Skeletal muscle satellite cell (primary cell): ENCODE results near the gene CD40.

Experiments
- H3K27me3 ChIP-seq: 2 replicates; pipeline ENCODE4 v1.7.0; 2013; ENCODE audit warnings: low read length; ENCODE audit not compliant: control insufficient read depth, insufficient read depth
- H3K36me3 ChIP-seq: 2 replicates; pipeline ENCODE4 v1.7.0; 2013; ENCODE audit warnings: mild to moderate bottlenecking, control low read depth, low read length; ENCODE audit not compliant: insufficient read depth
- H3K4me1 ChIP-seq: 2 replicates; pipeline ENCODE4 v1.7.0; 2013; ENCODE audit warnings: low read length; ENCODE audit not compliant: control insufficient read depth, insufficient read depth
- H3K4me2 ChIP-seq: 2 replicates; pipeline ENCODE4 v1.7.0; 2013; ENCODE audit warnings: mild to moderate bottlenecking, low read length
- H3K4me3 ChIP-seq: 2 replicates; pipeline ENCODE4 v1.7.0; 2013; ENCODE audit warnings: low read length
- H3K9ac ChIP-seq: 2 replicates; pipeline ENCODE4 v1.7.0; 2013; ENCODE audit warnings: mild to moderate bottlenecking, low read depth, low read length, moderate library complexity
- H3K9me3 ChIP-seq: replicated peaks from 2 replicates; pipeline ENCODE4 v1.7.0; 2013; ENCODE audit warnings: mild to moderate bottlenecking, control low read depth, low read length

Gene CD40

GRCh38 chr20:46114449-46114848 is 3.7 kb upstream of the CD40 start:
- Histone ChIP-seq H3K4me2 (no peak overlapping the region), H3K27me3 (peaks cover 61% of the 10 kb centered on the region), H3K9ac (no peak overlapping the region), H3K4me3 (no peak overlapping the region), H3K36me3 (no peaks in the 10 kb centered on the region), H3K9me3 (no peaks in the 10 kb centered on the region), H3K4me1 (peaks cover 6% of the 10 kb centered on the region)

GRCh38 chr20:46118481-46119020 is 437 bp downstream of the CD40 start:
- Histone ChIP-seq H3K27me3 (peaks cover 60% of the 10 kb centered on the region), H3K4me2 (peak overlapping the region; percentile 86), H3K36me3 (no peaks in the 10 kb centered on the region), H3K4me3 (peak overlapping the region; percentile 64), H3K4me1 (peaks cover 11% of the 10 kb centered on the region), H3K9ac (no peak overlapping the region), H3K9me3 (no peaks in the 10 kb centered on the region)

- H3K4me2 ChIP-seq, result no peak overlapping the region
- H3K27me3 ChIP-seq, result peaks cover 58% of the 10 kb centered on the region
- peaks cover 11% of the 10 kb centered on the region for H3K4me1 ChIP-seq
- no peaks in the 10 kb centered on the region for H3K36me3 ChIP-seq
- no peak overlapping the region for H3K4me3 ChIP-seq
- H3K9ac ChIP-seq, result no peak overlapping the region
- H3K9me3 ChIP-seq, result no peaks in the 10 kb centered on the region
Measured at GRCh38 chr20:46119028-46119546, 973 bp downstream of the CD40 start.

GRCh38 chr20:46119547-46119946 is 1.4 kb downstream of the CD40 start:
- H3K4me3 ChIP-seq, result no peak overlapping the region
- no peaks in the 10 kb centered on the region for H3K36me3 ChIP-seq
- no peak overlapping the region for H3K9ac ChIP-seq
- peaks cover 11% of the 10 kb centered on the region for H3K4me1 ChIP-seq
- H3K4me2 ChIP-seq, result no peak overlapping the region
- no peaks in the 10 kb centered on the region for H3K9me3 ChIP-seq
- peaks cover 53% of the 10 kb centered on the region for H3K27me3 ChIP-seq

GRCh38 chr20:46120136-46120535 is 2.0 kb downstream of the CD40 start:
- H3K9ac ChIP-seq, result no peak overlapping the region
- H3K9me3 ChIP-seq, result no peaks in the 10 kb centered on the region
- no peaks in the 10 kb centered on the region for H3K36me3 ChIP-seq
- no peak overlapping the region for H3K4me2 ChIP-seq
- peaks cover 49% of the 10 kb centered on the region for H3K27me3 ChIP-seq
- no peak overlapping the region for H3K4me3 ChIP-seq
- H3K4me1 ChIP-seq, result peaks cover 11% of the 10 kb centered on the region

GRCh38 chr20:46121184-46121930 is 3.2 kb downstream of the CD40 start:
- Histone ChIP-seq H3K9ac (no peak overlapping the region), H3K36me3 (no peaks in the 10 kb centered on the region), H3K4me3 (no peak overlapping the region)

GRCh38 chr20:46122071-46122470 is 4.0 kb downstream of the CD40 start:
- H3K9ac ChIP-seq, result no peak overlapping the region
- no peaks in the 10 kb centered on the region for H3K36me3 ChIP-seq
- peaks cover 11% of the 10 kb centered on the region for H3K4me1 ChIP-seq
- no peaks in the 10 kb centered on the region for H3K9me3 ChIP-seq
- H3K4me3 ChIP-seq, result no peak overlapping the region
- H3K27me3 ChIP-seq, result peaks cover 49% of the 10 kb centered on the region
- no peak overlapping the region for H3K4me2 ChIP-seq

More at GRCh38 chr20:46121184-46121930, 3.2 kb downstream of the CD40 start:
- Histone ChIP-seq H3K27me3 (peaks cover 45% of the 10 kb centered on the region), H3K4me2 (no peak overlapping the region), H3K9me3 (no peaks in the 10 kb centered on the region), H3K4me1 (peaks cover 11% of the 10 kb centered on the region)

GRCh38 chr20:46122516-46123481 is 4.7 kb downstream of the CD40 start:
- Histone ChIP-seq H3K4me1 (peaks cover 8% of the 10 kb centered on the region), H3K36me3 (no peaks in the 10 kb centered on the region), H3K4me3 (no peak overlapping the region), H3K4me2 (no peak overlapping the region), H3K9ac (no peak overlapping the region), H3K27me3 (peaks cover 53% of the 10 kb centered on the region), H3K9me3 (no peaks in the 10 kb centered on the region)

GRCh38 chr20:46123482-46124245 is 5.5 kb downstream of the CD40 start:
- H3K9me3 ChIP-seq, result no peaks in the 10 kb centered on the region
- no peak overlapping the region for H3K4me3 ChIP-seq
- H3K9ac ChIP-seq, result no peak overlapping the region
- peaks cover 52% of the 10 kb centered on the region for H3K27me3 ChIP-seq
- no peak overlapping the region for H3K4me2 ChIP-seq
- peaks cover 6% of the 10 kb centered on the region for H3K4me1 ChIP-seq
- H3K36me3 ChIP-seq, result no peaks in the 10 kb centered on the region

- no peak overlapping the region for H3K9ac ChIP-seq
- peaks cover 6% of the 10 kb centered on the region for H3K4me1 ChIP-seq
- H3K9me3 ChIP-seq, result no peaks in the 10 kb centered on the region
- H3K4me2 ChIP-seq, result no peak overlapping the region
- H3K36me3 ChIP-seq, result no peaks in the 10 kb centered on the region
- H3K27me3 ChIP-seq, result peaks cover 59% of the 10 kb centered on the region
- no peak overlapping the region for H3K4me3 ChIP-seq
Measured at GRCh38 chr20:46126440-46127056, 8.4 kb downstream of the CD40 start.
